NB4 (cell line): ENCODE data around the gene TMEM106C.

Experiments
- DNase-seq: peaks from one replicate; pipeline ENCODE4 v3.0.0; 2010; ENCODE audit warnings: low read depth
- H3K4me3 ChIP-seq: one replicate; pipeline ENCODE4 v1.5.1; 2011; ENCODE audit warnings: mild to moderate bottlenecking, low read depth, low read length, moderate library complexity
- MYC ChIP-seq: IDR thresholded peaks from 2 replicates; pipeline ENCODE4 v1.6.1; 2011; ENCODE audit warnings: low read depth, low read length
- POLR2A ChIP-seq: IDR thresholded peaks from 2 replicates; pipeline ENCODE4 v1.6.1; 2011; ENCODE audit warnings: mild to moderate bottlenecking; ENCODE audit not compliant: insufficient read length; ENCODE audit errors: extremely low read depth
- TF ChIP-seq, protein P1 (sequence below): IDR thresholded peaks from one replicate; pipeline ENCODE4 v1.5.1; 2012; ENCODE audit warnings: low read depth, low read length
- TF ChIP-seq, protein P2 (sequence below): IDR thresholded peaks from 2 replicates; pipeline ENCODE4 v1.6.1; 2011; ENCODE audit warnings: low read depth, low read length

The TMEM106C gene

DNA sequence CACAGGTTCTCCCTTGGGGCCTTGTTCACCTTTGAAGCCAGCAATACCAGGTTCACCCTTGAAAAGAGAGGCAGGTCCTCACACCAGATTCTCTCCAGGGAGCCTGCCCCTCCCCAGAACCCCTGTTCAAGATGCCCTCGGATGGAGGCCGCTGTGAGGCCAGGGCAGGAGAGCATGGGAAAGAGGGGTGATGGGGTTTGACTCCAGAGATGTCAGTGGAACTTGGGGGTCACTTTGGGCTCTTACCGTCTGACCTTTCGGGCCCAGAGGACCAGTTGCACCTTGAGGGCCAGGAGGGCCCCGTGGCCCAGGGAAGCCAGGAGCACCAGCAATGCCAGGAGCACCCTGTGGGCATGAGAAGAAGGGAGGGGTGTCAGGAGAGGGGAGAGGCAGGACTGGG is 23.4 kb downstream of the TMEM106C start:
- H3K4me3 ChIP-seq: no peak overlapping the region
- DNase-seq: no peak
- TF ChIP-seq, protein P1, sequence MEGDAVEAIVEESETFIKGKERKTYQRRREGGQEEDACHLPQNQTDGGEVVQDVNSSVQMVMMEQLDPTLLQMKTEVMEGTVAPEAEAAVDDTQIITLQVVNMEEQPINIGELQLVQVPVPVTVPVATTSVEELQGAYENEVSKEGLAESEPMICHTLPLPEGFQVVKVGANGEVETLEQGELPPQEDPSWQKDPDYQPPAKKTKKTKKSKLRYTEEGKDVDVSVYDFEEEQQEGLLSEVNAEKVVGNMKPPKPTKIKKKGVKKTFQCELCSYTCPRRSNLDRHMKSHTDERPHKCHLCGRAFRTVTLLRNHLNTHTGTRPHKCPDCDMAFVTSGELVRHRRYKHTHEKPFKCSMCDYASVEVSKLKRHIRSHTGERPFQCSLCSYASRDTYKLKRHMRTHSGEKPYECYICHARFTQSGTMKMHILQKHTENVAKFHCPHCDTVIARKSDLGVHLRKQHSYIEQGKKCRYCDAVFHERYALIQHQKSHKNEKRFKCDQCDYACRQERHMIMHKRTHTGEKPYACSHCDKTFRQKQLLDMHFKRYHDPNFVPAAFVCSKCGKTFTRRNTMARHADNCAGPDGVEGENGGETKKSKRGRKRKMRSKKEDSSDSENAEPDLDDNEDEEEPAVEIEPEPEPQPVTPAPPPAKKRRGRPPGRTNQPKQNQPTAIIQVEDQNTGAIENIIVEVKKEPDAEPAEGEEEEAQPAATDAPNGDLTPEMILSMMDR: no peak
- no peak for TF ChIP-seq MYC
- no peak for TF ChIP-seq POLR2A
- TF ChIP-seq, protein P2, sequence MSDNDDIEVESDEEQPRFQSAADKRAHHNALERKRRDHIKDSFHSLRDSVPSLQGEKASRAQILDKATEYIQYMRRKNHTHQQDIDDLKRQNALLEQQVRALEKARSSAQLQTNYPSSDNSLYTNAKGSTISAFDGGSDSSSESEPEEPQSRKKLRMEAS: no peak

DNA sequence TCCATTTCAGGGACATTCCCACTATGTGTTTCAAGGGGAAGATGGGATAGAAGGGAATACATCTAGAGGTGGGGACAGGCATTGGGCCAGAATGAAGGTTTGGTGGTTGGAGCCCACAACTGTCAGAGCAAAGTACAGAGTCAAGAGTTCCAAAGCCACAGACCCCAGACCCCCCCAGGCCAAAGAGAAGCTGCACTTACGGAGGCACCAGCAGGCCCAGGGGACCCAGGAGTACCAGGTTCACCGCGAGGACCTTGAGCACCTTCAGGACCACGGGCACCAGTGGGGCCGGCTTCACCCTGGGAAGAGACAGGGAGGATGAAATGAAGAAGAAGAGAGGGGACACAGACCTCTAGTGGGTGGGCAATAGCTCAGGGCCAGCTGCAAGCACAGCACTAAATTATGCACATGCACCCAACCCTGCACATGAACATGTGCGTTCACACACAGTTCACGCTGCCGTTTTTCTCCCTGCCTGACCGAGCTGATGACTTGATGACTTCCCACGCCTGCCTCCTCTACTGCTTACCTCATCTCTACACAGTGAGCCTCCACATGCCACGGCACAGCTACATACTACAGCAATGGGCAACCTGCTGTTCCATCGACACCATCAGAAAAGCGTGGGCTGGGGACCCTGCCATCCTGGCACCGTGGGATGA is 24.1 kb downstream of the TMEM106C start:
- TF ChIP-seq, protein P1: no peak
- TF ChIP-seq, protein P2: no peak
- TF ChIP-seq POLR2A (no peak), MYC (no peak)
- DNase-seq: no peak
- no peak overlapping the region for H3K4me3 ChIP-seq

DNA sequence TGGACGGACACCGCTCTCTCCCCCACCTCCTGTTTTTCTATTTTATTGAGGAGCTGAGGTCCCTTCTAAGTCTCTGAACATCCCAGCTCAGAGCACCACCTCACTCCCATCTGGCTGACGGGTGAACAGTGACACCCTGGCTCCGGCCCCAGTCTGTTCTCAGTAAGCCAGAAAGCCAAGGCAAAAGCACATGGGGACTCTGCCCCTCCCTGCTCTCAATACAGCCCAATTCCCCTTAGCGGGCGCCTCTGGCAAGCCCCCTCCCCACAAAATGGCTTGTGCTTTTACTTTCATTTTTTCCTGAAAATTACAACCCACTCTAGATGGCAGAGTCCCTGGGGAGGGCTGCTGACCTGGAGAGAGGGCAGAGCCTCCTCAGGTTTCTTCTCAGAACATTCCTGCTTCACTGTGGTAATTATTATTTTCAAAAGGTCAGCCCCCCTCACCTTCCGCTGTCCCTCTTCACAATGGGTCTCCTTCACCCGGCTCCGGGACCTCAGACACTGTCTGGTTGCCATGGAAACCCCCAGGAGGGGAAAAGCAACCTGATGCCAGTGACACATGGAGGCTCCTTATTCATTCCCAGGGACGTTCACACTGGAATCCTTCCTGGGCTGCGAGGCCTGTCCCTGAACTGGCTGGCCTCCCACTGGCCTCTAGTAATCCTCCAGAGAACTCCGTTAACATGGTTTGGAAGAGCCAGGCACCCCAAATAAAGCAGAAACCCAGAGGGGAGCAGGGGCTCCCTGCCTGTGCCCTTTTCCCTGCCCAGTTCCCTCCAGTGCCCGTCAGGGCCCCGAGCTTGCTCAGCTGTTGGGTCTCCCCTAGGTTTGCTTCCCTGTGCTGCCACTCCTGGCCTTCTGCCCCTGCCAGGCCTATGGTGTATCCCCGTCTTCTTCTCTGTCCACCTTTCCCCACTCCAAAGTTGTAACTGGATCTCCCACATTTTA is 25.0 kb downstream of the TMEM106C start:
- TF ChIP-seq, protein P1: no peak
- TF ChIP-seq MYC: no peak
- TF ChIP-seq, protein P2: no peak
- TF ChIP-seq POLR2A: no peak
- no peak for DNase-seq
- H3K4me3 ChIP-seq: no peak overlapping the region

DNA sequence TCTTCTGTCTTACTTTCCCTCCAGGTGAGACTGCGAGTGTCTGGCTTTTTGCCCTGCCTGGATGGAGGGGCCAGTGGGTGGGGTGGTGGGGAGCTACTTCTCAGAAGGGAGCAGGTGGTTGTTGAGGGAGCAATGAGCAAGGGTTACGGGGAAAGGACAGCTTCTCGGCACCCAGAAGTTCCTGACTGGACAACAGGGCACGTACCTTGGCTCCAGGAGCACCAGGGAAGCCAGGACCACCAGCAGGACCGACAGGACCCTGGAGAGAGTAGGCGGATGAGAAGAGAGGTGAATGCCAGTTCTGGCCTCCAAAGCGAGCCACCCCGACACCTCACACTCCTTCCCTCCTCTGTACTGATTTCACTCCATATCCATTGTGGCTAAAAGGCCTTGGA is 25.6 kb downstream of the TMEM106C start:
- DNase-seq: no peak
- TF ChIP-seq, protein P1: no peak
- H3K4me3 ChIP-seq: no peak overlapping the region

DNA sequence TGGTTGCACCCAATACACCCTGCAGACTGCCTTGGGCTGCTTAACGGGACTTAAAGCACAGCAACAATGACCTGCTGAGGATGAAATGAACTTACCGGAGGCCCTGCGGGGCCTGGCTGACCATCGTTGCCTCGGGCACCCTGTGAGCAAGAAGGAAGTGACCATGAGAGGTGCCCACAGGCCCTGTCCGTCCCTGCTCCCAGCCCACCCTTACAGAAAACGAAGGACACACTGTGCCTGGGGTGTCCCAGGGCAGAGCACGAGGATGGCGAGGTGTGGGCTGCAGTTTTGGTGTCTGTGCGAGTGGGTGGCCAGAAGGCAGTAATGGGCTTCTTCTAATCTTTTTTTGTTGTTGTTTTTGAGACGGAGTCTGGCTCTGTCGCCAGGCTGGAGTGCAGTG is 26.3 kb downstream of the TMEM106C start:
- H3K4me3 ChIP-seq: no peak overlapping the region
- TF ChIP-seq, protein P1: no peak
- TF ChIP-seq, protein P2: no peak
- TF ChIP-seq MYC (no peak), POLR2A (no peak)
- no peak for DNase-seq
